Measurements from ENCODE around the gene CHRNA4. TPM values are rescaled to one million over a fixed set of nuclear protein-coding genes. Genes with fewer than 3 reads are reported as not detected.

Gene CHRNA4
- total and polyA plus RNA-seq, 9 of the 15 experiments (the other 6 are each of a cell fraction or from before 2014, with no cell fraction given): not detected

- TF ChIP-seq SIX5 (IDR thresholded peaks at IDR 0.05; ENCODE audit: borderline replicate concordance in 1 of 2, insufficient read depth in 1 of 2, low read depth in 1 of 2, low read length in 2 of 2): no peak
- no peak for TF ChIP-seq ZNF24 (IDR thresholded peaks at IDR 0.05)
Observed at GRCh38 chr20:63357921-63358905, 2.9 kb downstream of the CHRNA4 start (continued).

- ATAC-seq: no peak
- no peak for DNase-seq (ENCODE audit: extremely low read depth in 1 of 4, low spot score in 3 of 4)
- H3K36me3 ChIP-seq (ENCODE audit: control insufficient read depth, insufficient read depth, low read length): no peaks in the 10 kb centered on the region
- no peaks in the 10 kb centered on the region for H3K9me1 ChIP-seq (ENCODE audit: control insufficient read depth, insufficient read depth, low read length)
- H3K9me3 ChIP-seq (replicated peaks; ENCODE audit: control insufficient read depth, insufficient read depth, low read depth, low read length): no peaks in the 10 kb centered on the region
- H3K4me1 ChIP-seq (replicated peaks in 1 of 2; ENCODE audit: control insufficient read depth in 2 of 2, insufficient read depth in 2 of 2, low read length in 2 of 2): peaks cover 0 to 15% of the 10 kb centered on the region in 2 experiments; a peak in 1 of 5 replicates
- WGBS (ENCODE audit: insufficient coverage, low coverage, missing lambda C conversion rate): 0% methylated on average over 22 of the region's 30 CpGs
- ChIA-PET CTCF (ENCODE audit: low intra/inter-chr PET ratio) (no interaction called here), POLR2A (interaction anchor here (1.4 kb wide), 1 partner anchor 11 kb away, joined by 4 read pairs; no protein-coding TSS in a partner anchor)
- H3K27ac ChIP-seq (ENCODE audit: extremely low read depth, low read depth, low read length): no peak overlapping the region
- BruUV-seq (replicated peaks): no TSS peak
- no peak overlapping the region for H2AFZ ChIP-seq (ENCODE audit: low read depth, low read length)
- no peak overlapping the region; a peak in 1 of 4 replicates for H3K9ac ChIP-seq (ENCODE audit: insufficient read depth in 1 of 2, low read depth in 2 of 2, low read length in 2 of 2)
- no peak overlapping the region for H3K4me3 ChIP-seq
- TF ChIP-seq HNRNPLL (IDR thresholded peaks at IDR 0.05; ENCODE audit: low read depth, low read length, poor library complexity, severe bottlenecking) (no peak), ZNF551 (CRISPR knock-in tag; IDR thresholded peaks at IDR 0.05) (no peak), ATF1 (CRISPR knock-in tag; IDR thresholded peaks at IDR 0.05) (no peak), ATF1 (tag; IDR thresholded peaks at IDR 0.05) (no peak), NUFIP1 (IDR thresholded peaks at IDR 0.05; ENCODE audit: partially characterized antibody) (no peak), MXD1 (CRISPR knock-in tag; IDR thresholded peaks at IDR 0.05; ENCODE audit: borderline replicate concordance, poor library complexity, severe bottlenecking) (no peak), HDAC3 (IDR thresholded peaks at IDR 0.05; ENCODE audit: borderline replicate concordance, partially characterized antibody) (no peak), FOXK2 (conservative IDR thresholded peaks at IDR 0.05 in 1 of 2, IDR thresholded peaks at IDR 0.05 in 1 of 2; ENCODE audit: low read depth in 2 of 2) (no peak), MBD1 (CRISPR knock-in tag; IDR thresholded peaks at IDR 0.05) (no peak), DDX20 (tag; IDR thresholded peaks at IDR 0.05; ENCODE audit: low read depth) (no peak), CXXC5 (CRISPR knock-in tag; IDR thresholded peaks at IDR 0.05) (no peak), NCOA2 (IDR thresholded peaks at IDR 0.05; ENCODE audit: partially characterized antibody in 2 of 2) (no peak), ZNF3 (CRISPR knock-in tag; IDR thresholded peaks at IDR 0.05) (no peak), DMBX1 (CRISPR knock-in tag; IDR thresholded peaks at IDR 0.05; ENCODE audit: borderline replicate concordance) (no peak)
- no peak for FAIRE-seq
- peaks cover 0 to 13% of the 10 kb centered on the region in 2 experiments; a peak in 3 of 5 replicates for H3K27me3 ChIP-seq (ENCODE audit: control insufficient read depth in 2 of 2, insufficient read depth in 2 of 2, low read length in 2 of 2)
- no peaks in the 10 kb centered on the region for H4K20me1 ChIP-seq (replicated peaks; ENCODE audit: control insufficient read depth, insufficient read depth, low read length)
- in situ Hi-C loops (cut with MboI) (no loop called here), intact Hi-C loops (cut with micrococcal nuclease) (no loop called here)
- H3K79me2 ChIP-seq (ENCODE audit: control insufficient read depth, insufficient read depth, low read length): no peaks in the 10 kb centered on the region
- no peak overlapping the region for H3K4me2 ChIP-seq (ENCODE audit: insufficient read depth, low read length)
Observed at GRCh38 chr20:63356931-63357879, 3.9 kb downstream of the CHRNA4 start.

Measured in K562 (cell line).